KMS-11 (cell line): ENCODE results near the gene HS6ST3.

Source experiments
- H2AFZ ChIP-seq: fragments of 200-600 bp; sonication (generic); 2 replicates; pipeline ENCODE4 v1.6.1; 2016; ENCODE audit warnings: antibody characterized with exemption, mixed run types, low read depth
- H3K27ac ChIP-seq: fragments of 200-600 bp; sonication (generic); 2 replicates; pipeline ENCODE4 v1.6.1; 2016; ENCODE audit warnings: mild to moderate bottlenecking, mixed run types
- H3K27me3 ChIP-seq: fragments of 200-600 bp; sonication (generic); 2 replicates; pipeline ENCODE4 v1.6.1; 2017; ENCODE audit warnings: mild to moderate bottlenecking, low read depth, mixed run types, moderate library complexity; ENCODE audit not compliant: insufficient read depth
- H3K36me3 ChIP-seq: fragments of 200-600 bp; sonication (generic); 2 replicates; pipeline ENCODE4 v1.6.1; 2017; ENCODE audit warnings: mild to moderate bottlenecking, mixed run types; ENCODE audit not compliant: insufficient read depth
- H3K4me1 ChIP-seq: fragments of 200-600 bp; sonication (generic); 2 replicates; pipeline ENCODE4 v1.6.1; 2016; ENCODE audit warnings: mild to moderate bottlenecking, low read depth, mixed run types; ENCODE audit not compliant: poor library complexity, severe bottlenecking
- H3K4me2 ChIP-seq: fragments of 200-600 bp; sonication (generic); 2 replicates; pipeline ENCODE4 v1.7.0; 2016; ENCODE audit warnings: mild to moderate bottlenecking, mixed run types
- H3K4me3 ChIP-seq: fragments of 200-600 bp; sonication (generic); IDR thresholded peaks from 2 replicates; pipeline ENCODE4 v1.6.1; 2017; ENCODE audit warnings: low read depth, low read length, mixed read lengths; ENCODE audit not compliant: insufficient read depth
- H3K79me2 ChIP-seq: fragments of 200-600 bp; sonication (generic); 2 replicates; pipeline ENCODE4 v1.6.1; 2016; ENCODE audit warnings: low read depth, mixed run types; ENCODE audit not compliant: insufficient read depth
- H3K9ac ChIP-seq: fragments of 200-600 bp; sonication (generic); 2 replicates; pipeline ENCODE4 v1.6.1; 2016; ENCODE audit warnings: mild to moderate bottlenecking, mixed run types
- H4K20me1 ChIP-seq: fragments of 200-600 bp; sonication (generic); 2 replicates; pipeline ENCODE4 v1.6.1; 2016; ENCODE audit warnings: mild to moderate bottlenecking, mixed run types; ENCODE audit not compliant: insufficient read depth
- CTCF ChIP-seq: fragments of 200-600 bp; sonication (generic); conservative IDR thresholded peaks from 2 replicates; pipeline ENCODE4 v1.6.1; 2017; ENCODE audit warnings: low read depth, mild to moderate bottlenecking, antibody characterized with exemption, low read length, moderate library complexity, mixed read lengths

The HS6ST3 gene

DNA sequence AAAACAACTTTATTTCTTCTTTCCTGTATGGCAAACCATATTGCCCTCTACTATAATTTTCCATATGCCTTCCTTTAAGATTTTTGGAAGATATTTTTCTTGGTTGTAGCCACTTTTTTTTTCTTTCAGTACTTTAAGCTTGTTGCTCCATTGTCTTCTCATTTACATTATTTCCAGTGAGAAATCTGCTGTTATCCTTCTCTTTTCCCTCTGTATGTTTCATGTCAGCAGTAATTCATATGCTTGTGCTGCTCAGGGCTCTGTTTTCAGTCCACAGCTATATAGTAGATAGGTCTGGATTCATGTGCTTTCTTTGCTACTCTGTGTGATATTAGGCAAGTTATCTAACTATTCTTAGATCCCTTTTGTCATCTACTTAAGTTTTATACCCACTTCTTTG is 636.7 kb downstream of the HS6ST3 start:
- H3K4me3 ChIP-seq, result no peak overlapping the region
- H4K20me1 ChIP-seq, result no peaks in the 10 kb centered on the region
- H3K27ac ChIP-seq, result no peak overlapping the region
- no peak overlapping the region for H2AFZ ChIP-seq
- no peaks in the 10 kb centered on the region for H3K79me2 ChIP-seq
- no peak for TF ChIP-seq CTCF
- no peaks in the 10 kb centered on the region for H3K4me1 ChIP-seq
- H3K27me3 ChIP-seq, result no peaks in the 10 kb centered on the region
- H3K9ac ChIP-seq, result no peak overlapping the region
- H3K36me3 ChIP-seq, result no peaks in the 10 kb centered on the region
- no peak overlapping the region for H3K4me2 ChIP-seq

DNA sequence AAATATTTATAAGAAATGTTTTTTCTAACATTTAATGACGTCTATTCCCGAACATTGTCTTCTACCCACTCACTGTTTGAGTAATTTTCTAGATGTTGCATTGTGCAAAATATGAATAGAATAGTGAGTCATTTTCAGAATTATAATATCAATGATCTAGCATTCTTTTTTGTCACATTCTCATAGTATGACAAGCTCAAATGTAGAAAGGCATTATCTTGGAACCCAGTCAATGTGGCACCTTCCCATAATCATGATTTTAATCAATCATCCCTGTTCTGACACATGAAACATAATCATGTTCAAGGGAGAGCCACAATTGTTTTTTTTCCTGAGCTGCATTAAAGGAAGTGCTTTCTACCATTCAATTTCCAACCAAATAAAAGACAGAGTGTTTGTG is 638.6 kb downstream of the HS6ST3 start:
- H3K79me2 ChIP-seq, result no peaks in the 10 kb centered on the region
- no peak overlapping the region for H3K27ac ChIP-seq
- H3K9ac ChIP-seq, result no peak overlapping the region
- H3K4me2 ChIP-seq, result no peak overlapping the region
- no peak overlapping the region for H2AFZ ChIP-seq
- H4K20me1 ChIP-seq, result no peaks in the 10 kb centered on the region
- H3K4me3 ChIP-seq, result no peak overlapping the region
- TF ChIP-seq CTCF, result no peak
- H3K27me3 ChIP-seq, result no peaks in the 10 kb centered on the region
- no peaks in the 10 kb centered on the region for H3K36me3 ChIP-seq
- H3K4me1 ChIP-seq, result no peaks in the 10 kb centered on the region

DNA sequence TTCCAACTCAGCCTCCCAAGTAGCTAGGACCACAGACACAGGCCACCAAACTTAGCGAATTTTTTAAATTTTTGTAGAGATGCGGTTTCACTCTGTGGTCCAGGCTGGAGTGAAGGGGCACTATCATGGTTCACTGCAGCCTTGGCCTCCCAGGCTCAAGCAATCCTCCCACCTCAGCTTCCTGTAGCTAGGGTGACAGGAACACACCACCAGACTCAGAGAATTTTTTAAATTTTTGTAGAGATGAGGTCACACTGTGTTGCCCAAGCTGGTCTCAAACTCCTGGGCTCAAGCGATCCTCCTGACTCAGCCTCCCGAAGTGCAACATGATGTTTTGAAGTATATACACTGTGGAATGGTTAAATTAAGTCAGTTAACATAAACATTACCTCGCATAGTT is 640.8 kb downstream of the HS6ST3 start:
- H3K27ac ChIP-seq, result no peak overlapping the region

DNA sequence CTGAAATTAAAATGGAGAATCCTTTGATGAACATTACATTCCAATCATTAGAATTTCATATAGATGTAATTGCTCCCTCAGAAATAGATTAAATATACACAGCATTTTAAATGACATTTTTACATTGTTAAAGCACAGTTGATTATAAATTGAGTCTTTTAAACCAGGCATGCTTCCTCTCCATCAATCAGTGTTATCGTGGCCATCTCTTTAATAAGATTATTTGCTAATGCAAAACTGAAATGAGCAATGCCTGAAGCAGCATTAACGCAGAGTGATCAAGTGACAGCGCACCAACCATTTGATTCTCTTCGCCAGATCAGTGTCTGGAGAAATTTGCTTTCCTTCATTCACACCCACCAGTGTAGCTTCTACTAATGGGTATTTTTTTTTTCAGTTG is 644.6 kb downstream of the HS6ST3 start:
- Histone ChIP-seq H3K4me2 (no peak overlapping the region), H3K36me3 (no peaks in the 10 kb centered on the region), H3K27ac (no peak overlapping the region), H4K20me1 (no peaks in the 10 kb centered on the region), H3K27me3 (no peaks in the 10 kb centered on the region), H3K79me2 (no peaks in the 10 kb centered on the region), H3K4me3 (no peak overlapping the region), H3K9ac (no peak overlapping the region), H3K4me1 (no peaks in the 10 kb centered on the region), H2AFZ (no peak overlapping the region)
- TF ChIP-seq CTCF, result no peak

More for the DNA sequence above, 640.8 kb downstream of the HS6ST3 start:
- no peak for TF ChIP-seq CTCF
- Histone ChIP-seq H3K79me2 (no peaks in the 10 kb centered on the region), H3K9ac (no peak overlapping the region), H4K20me1 (no peaks in the 10 kb centered on the region), H3K4me3 (no peak overlapping the region), H3K27me3 (no peaks in the 10 kb centered on the region), H3K4me1 (no peaks in the 10 kb centered on the region), H3K4me2 (no peak overlapping the region), H2AFZ (no peak overlapping the region), H3K36me3 (no peaks in the 10 kb centered on the region)

DNA sequence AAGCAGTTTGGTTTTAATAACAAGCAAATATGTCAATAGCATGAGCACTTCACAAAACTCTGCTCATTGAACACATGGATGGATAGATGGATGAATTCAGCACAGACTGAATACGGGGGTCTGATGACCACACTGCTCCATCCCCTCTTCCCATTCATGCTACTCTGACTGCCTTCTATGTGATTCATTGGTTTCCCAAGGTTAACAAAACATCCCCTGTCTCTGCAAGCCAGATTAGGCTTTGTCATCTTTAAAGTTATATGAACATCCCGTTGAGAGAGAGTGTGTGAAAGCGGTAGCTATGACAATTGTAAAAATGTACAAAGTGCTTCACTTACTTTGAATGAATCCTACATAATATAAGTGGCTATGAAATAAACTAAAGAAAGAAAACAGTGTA is 651.9 kb downstream of the HS6ST3 start:
- Histone ChIP-seq H3K4me1 (no peaks in the 10 kb centered on the region), H3K4me3 (no peak overlapping the region), H3K4me2 (no peak overlapping the region), H3K9ac (no peak overlapping the region), H3K27ac (no peak overlapping the region), H4K20me1 (no peaks in the 10 kb centered on the region), H2AFZ (no peak overlapping the region), H3K36me3 (no peaks in the 10 kb centered on the region), H3K27me3 (no peaks in the 10 kb centered on the region), H3K79me2 (no peaks in the 10 kb centered on the region)
- TF ChIP-seq CTCF, result no peak
